HG03175 (cell line): ENCODE measurements around the gene AFAP1.
"Not testable (repeated sequence)": the region's sequence is repeated elsewhere in the genome, so short reads cannot be mapped to it uniquely, and the experiment has no call there.

Experiments used
- ATAC-seq: cut with Tn5 transposase; IDR thresholded peaks from one replicate; pipeline ENCODE4 v1.9.1; 2021; ENCODE audit warnings: mild to moderate bottlenecking, moderate library complexity; ENCODE audit not compliant: unreplicated experiment

The AFAP1 gene

GRCh38 chr4:7947927-7948326 lies 8.3 kb upstream of the AFAP1 start:
- no peak for ATAC-seq

GRCh38 chr4:7945709-7946380 lies 6.2 kb upstream of the AFAP1 start:
- ATAC-seq = no peak

DNA sequence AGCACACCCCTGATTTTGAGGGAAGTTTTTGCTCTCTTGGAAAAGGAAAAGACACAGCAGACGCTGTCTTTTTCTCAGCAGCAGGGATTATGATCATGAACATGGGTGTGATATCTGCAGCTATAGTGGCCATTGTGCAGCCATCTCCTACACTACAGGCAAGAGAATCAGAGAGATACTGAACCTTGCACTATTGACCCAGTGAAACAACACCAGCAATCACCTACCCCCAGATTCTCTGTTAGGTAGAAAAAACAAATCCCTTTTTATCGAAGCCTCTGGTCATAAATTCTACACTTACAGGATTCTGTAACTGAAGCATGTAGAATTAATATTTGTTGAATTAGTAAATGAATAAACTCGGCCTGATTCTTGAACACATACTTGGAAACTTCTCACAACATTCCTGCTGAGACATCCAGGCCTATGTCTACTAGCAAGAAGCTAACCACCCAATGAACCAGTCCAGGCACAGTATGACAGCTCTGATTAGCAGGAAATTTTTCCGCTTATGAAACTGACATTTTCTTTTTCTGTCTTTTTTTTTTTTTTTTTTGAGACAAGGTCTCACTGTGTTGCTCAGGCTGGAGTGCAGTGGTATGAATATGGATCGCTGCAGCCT lies 5.0 kb upstream of the AFAP1 start:
- ATAC-seq = no peak

DNA sequence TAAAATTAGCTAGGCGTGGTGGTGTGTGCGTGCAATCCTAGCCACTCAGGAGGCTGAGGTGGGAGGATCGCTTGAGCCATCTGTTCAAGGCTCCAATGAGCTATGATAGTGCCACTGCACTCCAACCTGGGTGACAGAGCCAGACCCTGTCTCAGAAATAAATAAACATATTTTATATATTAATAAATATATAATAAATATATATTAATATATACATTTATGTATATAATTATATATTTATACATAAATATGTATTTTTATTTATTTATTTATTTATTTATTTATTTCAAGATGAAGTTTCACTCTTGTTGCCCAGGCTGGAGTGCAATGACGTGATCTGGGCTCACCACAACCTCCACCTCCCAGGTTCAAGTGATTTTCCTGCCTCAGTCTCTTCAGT lies 4.0 kb upstream of the AFAP1 start:
- not testable (repeated sequence) for ATAC-seq

DNA sequence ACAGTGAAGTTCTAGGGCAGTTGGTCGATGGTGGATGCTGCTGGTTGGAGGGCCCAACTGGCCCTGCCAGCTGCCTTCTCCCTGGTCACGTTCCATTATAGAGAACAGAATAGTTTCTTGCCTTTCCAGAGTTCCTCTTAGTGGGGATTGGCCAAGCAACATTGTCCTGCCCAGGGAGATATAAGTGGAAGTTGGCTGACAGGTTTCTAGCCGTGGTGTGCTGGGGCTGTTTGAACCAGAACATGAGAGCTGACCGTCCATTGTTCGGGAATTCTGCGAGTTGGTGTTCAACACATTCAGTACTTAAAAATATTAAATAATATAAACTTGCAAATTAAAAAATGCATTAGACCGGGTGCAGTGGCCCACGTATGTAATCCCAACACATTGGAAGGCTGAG lies 3.5 kb upstream of the AFAP1 start:
- ATAC-seq = no peak

GRCh38 chr4:7941965-7942496 lies 2.4 kb upstream of the AFAP1 start:
- no peak for ATAC-seq

- no peak for ATAC-seq
These were observed 1.7 kb upstream of the AFAP1 start for GRCh38 chr4:7941111-7941964.

GRCh38 chr4:7938609-7939376 lies 868 bp downstream of the AFAP1 start:
- no peak for ATAC-seq

DNA sequence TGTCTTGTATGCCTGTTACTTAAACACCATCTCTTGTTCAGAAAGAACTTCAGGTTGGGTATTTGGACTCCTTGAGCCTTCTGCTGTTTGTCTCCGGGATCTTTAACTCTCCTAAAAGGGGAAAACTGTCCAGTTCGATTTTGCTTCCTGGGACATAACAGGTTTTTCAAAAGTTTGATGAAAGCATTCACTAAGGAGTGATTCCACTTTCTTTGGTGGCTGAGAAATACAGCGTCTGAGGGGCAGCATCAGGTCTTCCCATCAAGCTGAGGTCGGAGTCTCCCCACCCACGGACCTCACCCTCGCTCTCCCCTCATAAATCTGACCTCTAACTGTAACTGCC lies 1.4 kb downstream of the AFAP1 start:
- ATAC-seq = no peak

- ATAC-seq = no peak
These were observed 2.7 kb downstream of the AFAP1 start for GRCh38 chr4:7937006-7937405.

- ATAC-seq = no peak
These were observed 5.8 kb downstream of the AFAP1 start for GRCh38 chr4:7933651-7934510.

DNA sequence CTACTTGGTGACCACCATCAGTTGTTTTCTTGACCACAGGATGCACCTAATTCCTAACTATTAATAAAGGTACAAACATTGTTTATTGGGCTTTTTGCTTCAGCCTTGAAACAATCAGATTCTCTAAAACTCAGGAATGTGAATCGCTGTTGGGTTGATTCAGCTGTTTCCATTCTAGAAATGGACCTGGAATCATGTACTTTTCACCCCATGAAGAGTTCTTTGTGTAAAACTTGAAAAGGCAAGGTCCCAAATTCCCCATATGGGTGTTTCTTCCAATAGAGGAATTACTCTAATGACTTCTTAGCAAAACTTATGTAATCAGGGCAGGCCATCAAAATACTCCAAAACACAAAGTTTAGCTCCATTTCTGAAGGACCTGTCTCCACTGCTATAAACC lies 7.4 kb downstream of the AFAP1 start:
- no peak for ATAC-seq

DNA sequence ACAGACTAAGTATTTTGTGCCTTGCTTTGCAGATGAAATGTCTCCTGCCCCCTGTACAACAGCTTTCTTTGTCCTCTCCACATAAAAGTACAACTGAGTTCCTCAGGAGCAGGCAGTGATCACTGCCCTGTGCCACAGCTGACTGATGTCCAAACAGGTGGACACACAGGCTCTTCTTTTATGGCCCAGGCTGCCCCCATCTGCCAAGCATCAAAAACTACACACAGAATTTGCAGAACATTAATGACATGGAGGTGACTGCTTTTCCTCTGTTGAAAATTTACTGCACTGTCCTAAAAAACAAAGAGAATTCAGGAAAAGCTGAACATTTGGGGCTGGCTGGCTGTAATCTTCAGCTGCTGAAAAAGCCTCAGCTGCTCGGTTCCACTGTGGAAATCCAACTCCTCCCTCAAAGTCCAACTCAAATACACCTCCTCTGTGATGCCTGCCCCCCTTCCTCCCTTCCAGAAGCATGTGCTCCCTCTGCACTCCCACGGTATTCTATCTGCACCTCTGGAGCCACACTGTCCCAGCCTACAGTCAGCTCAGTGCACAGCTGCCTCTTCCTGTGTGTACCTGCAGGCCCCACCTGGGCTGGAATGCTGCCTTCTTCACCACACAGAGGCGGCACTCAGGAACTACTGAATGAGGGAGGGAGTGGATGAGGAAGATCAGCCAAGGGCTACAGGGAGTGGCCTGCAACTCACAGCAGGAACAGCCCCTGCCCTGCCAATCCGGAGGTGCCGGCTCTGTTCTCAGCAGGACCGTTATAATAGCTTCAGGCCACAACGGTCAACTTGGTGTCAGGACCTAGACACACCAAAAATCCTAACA lies 10.3 kb downstream of the AFAP1 start:
- ATAC-seq = no peak

DNA sequence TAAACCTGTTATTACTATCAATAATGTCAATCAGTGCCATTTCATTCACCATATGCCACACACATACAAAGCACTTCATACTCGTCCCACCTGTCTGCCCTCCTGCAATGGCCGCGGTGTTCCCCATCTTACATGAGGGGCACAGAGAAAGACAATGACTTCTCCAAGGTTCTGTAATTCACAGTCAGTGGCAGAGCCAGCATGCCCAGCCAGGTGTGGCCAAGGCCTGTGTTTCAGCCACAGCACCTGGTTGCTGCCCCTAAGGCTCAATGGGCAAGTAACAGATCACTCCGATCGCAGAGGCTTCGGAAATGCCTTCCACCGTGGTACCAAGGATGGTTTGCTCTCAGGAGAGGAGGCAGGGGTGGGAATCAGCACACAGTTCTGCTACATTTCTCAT lies 10.9 kb downstream of the AFAP1 start:
- no peak for ATAC-seq

DNA sequence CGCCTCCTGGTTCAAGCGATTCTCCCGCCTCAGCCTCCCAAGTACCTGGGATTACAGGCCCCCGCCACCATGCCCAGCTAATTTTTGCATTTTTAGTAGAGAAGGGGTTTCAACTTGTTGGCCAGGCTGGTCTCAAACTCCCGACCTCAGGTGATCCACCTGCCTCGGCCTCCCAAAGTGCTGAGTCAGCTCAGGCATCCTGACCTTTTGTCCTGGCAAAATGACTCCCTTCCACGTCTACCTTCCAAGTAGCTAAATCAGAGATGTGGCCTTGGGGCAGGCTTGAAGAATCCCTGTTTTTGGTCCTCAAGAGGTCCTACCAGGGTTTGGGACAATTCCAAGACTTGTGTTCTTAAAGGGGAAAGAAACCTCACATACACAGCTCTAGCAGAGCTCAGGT lies 12.8 kb downstream of the AFAP1 start:
- no peak for ATAC-seq

GRCh38 chr4:7924570-7924969 lies 15.1 kb downstream of the AFAP1 start:
- ATAC-seq = no peak

- no peak for ATAC-seq
These were observed 15.5 kb downstream of the AFAP1 start for GRCh38 chr4:7924163-7924562.

DNA sequence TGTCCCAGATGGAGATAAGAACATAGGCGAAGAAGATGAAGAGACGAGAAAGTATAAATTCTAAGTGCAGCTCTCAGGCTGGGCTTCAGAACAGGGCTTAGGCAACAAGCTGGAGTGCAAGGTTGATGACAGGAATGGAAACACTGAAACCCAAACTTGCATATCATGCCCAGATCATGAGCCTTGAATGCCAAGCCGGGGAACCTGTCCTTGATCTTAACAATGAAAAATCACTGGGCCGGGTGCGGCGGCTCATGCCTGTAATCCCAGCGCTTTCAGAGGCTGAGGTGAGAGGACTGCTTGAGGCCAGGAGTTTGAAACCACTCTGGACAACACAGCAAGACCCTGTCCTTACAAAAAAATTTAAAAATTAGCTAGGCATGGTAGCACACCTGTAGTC lies 17.2 kb downstream of the AFAP1 start:
- ATAC-seq = no peak

DNA sequence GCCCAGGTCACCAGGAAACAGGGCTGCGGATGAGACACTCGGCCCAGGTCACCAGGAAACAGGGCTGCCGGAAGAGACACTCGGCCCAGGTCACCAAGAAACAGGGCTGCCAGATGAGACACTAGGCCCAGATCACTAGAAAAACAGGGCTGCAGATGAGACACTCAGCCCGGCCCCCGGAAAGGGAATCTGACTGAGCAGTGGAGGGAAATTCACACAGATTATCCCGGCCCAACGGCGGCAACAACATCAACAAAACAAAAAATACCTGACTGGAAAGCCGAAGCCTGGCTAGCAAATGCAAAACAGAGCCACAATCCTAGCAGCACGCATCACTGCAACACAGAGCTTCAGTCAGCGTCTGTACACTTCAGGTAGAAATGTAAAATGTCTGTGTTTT lies 20.7 kb downstream of the AFAP1 start:
- no peak for ATAC-seq
